ENCODE data around the gene MRAP.
"Not testable (repeated sequence)": the region's sequence is repeated elsewhere in the genome, so short reads cannot be mapped to it uniquely, and the experiment has no call there.

MRAP gene

GRCh38 chr21:32257962-32258785, 40.5 kb upstream of the MRAP start:
- ChIA-PET CTCF (interaction anchor here (0.6 to 5.0 kb wide), 19 partner anchors 9 to 704 kb away, joined by 3 to 31 read pairs (median 3); no protein-coding TSS in a partner anchor), POLR2A (no interaction called here)
- TF ChIP-seq, protein P1, sequence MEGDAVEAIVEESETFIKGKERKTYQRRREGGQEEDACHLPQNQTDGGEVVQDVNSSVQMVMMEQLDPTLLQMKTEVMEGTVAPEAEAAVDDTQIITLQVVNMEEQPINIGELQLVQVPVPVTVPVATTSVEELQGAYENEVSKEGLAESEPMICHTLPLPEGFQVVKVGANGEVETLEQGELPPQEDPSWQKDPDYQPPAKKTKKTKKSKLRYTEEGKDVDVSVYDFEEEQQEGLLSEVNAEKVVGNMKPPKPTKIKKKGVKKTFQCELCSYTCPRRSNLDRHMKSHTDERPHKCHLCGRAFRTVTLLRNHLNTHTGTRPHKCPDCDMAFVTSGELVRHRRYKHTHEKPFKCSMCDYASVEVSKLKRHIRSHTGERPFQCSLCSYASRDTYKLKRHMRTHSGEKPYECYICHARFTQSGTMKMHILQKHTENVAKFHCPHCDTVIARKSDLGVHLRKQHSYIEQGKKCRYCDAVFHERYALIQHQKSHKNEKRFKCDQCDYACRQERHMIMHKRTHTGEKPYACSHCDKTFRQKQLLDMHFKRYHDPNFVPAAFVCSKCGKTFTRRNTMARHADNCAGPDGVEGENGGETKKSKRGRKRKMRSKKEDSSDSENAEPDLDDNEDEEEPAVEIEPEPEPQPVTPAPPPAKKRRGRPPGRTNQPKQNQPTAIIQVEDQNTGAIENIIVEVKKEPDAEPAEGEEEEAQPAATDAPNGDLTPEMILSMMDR (IDR thresholded peaks at IDR 0.05; ENCODE audit: control extremely low read depth, extremely low read depth, low read depth, missing control alignments) = peak; percentile 74
- DNase-seq (ENCODE audit: extremely low spot score) = peak; percentile 74

DNA sequence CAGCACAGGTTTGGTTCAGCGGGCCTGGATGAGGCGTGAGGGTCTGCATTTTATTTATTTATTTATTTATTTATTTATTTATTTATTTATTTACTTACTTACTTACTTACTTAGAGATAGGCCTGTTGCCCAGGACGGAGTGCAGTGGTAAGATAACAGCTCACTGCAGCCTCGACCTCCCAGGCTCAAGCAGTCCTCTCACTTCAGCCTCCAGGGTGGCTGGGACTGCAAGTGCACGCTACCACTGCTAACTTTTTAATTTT, 39.9 kb upstream of the MRAP start:
- CTCF ChIA-PET = interaction anchor here (1.0 to 5.0 kb wide), 11 partner anchors 9 to 484 kb away, joined by 3 to 31 read pairs (median 6); no protein-coding TSS in a partner anchor
- POLR2A ChIA-PET; DNase-seq (ENCODE audit: extremely low spot score): not testable (repeated sequence)

DNA sequence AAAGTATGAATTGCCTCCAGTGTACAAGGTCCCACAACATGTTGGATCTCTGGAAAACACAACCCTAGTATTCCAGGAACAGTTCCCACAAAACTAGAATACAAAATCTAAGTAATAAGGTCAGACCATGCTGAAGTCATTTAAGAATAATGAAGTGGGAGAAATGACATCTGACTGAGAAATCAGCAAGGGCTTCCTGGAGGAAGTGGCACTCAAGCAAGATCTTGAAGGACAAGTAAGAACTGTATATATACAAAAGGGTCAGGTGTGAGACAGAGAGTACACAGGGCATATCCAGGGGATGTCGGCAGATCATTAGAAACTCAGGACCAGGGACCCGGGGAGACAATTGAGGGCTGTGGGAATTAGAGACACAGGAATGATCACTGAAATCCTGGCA, 38.5 kb upstream of the MRAP start:
- ChIA-PET CTCF (interaction anchor here (5.0 kb wide), 1 partner anchor 394 kb away, joined by 31 read pairs; no protein-coding TSS in a partner anchor), POLR2A (no interaction called here)
- TF ChIP-seq, protein P1 (IDR thresholded peaks at IDR 0.05; ENCODE audit: control extremely low read depth, extremely low read depth, low read depth, missing control alignments) = no peak
- no peak for DNase-seq (ENCODE audit: extremely low spot score)

GRCh38 chr21:32261929-32262328, 36.7 kb upstream of the MRAP start:
- CTCF ChIA-PET = interaction anchor here (1.0 to 1.1 kb wide), 2 partner anchors 10 to 396 kb away, joined by 4 read pairs; no protein-coding TSS in a partner anchor

GRCh38 chr21:32265321-32265720, 33.3 kb upstream of the MRAP start:
- CTCF ChIA-PET = interaction anchor here (1.9 kb wide), 1 partner anchor 21 kb away, joined by 4 read pairs; no protein-coding TSS in a partner anchor
- POLR2A ChIA-PET; DNase-seq (ENCODE audit: extremely low spot score): not testable (repeated sequence)

More at GRCh38 chr21:32261929-32262328, 36.7 kb upstream of the MRAP start:
- TF ChIP-seq, protein P1 (IDR thresholded peaks at IDR 0.05; ENCODE audit: control extremely low read depth, extremely low read depth, low read depth, missing control alignments) = no peak
- POLR2A ChIA-PET = no interaction called here
- DNase-seq (ENCODE audit: extremely low spot score) = no peak

- POLR2A ChIA-PET = interaction anchor here (0.7 kb wide), 1 partner anchor 330 kb away, joined by 4 read pairs; no protein-coding TSS in a partner anchor
- CTCF ChIA-PET = interaction anchor here (1.0 to 1.5 kb wide), 2 partner anchors 8 to 12 kb away, joined by 4 to 6 read pairs; no protein-coding TSS in a partner anchor
- TF ChIP-seq, protein P1 (IDR thresholded peaks at IDR 0.05; ENCODE audit: control extremely low read depth, extremely low read depth, low read depth, missing control alignments) = no peak
- no peak for DNase-seq (ENCODE audit: extremely low spot score)
Observed at GRCh38 chr21:32270748-32271147, 27.9 kb upstream of the MRAP start.

- ChIA-PET CTCF (interaction anchor here (1.4 kb wide), 1 partner anchor 9 kb away, joined by 3 read pairs; no protein-coding TSS in a partner anchor), POLR2A (no interaction called here)
- TF ChIP-seq, protein P1 (IDR thresholded peaks at IDR 0.05; ENCODE audit: control extremely low read depth, extremely low read depth, low read depth, missing control alignments) = no peak
- DNase-seq (ENCODE audit: extremely low spot score) = no peak
Observed at GRCh38 chr21:32276671-32277070, 22.0 kb upstream of the MRAP start.
